Epithelial cell of esophagus (primary cell): Measurements from ENCODE around the gene METTL27.

ENCODE experiments used
- DNase-seq: peaks from one replicate; pipeline ENCODE4 v3.0.0; 2010; ENCODE audit warnings: low read depth
- H3K4me3 ChIP-seq: 2 replicates; pipeline ENCODE4 v1.5.1; 2011; ENCODE audit warnings: mild to moderate bottlenecking, low read length, control low read depth
- TF ChIP-seq, protein P1 (sequence below): IDR thresholded peaks from 2 replicates; pipeline ENCODE4 v1.5.1; 2011; ENCODE audit warnings: low read depth, mild to moderate bottlenecking, low read length, control low read depth, inconsistent platforms; ENCODE audit not compliant: insufficient read depth; ENCODE audit errors: missing control alignments

Gene METTL27, protein sequence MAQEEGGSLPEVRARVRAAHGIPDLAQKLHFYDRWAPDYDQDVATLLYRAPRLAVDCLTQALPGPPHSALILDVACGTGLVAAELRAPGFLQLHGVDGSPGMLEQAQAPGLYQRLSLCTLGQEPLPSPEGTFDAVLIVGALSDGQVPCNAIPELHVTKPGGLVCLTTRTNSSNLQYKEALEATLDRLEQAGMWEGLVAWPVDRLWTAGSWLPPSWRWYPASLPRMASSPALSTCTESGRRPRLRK

DNA sequence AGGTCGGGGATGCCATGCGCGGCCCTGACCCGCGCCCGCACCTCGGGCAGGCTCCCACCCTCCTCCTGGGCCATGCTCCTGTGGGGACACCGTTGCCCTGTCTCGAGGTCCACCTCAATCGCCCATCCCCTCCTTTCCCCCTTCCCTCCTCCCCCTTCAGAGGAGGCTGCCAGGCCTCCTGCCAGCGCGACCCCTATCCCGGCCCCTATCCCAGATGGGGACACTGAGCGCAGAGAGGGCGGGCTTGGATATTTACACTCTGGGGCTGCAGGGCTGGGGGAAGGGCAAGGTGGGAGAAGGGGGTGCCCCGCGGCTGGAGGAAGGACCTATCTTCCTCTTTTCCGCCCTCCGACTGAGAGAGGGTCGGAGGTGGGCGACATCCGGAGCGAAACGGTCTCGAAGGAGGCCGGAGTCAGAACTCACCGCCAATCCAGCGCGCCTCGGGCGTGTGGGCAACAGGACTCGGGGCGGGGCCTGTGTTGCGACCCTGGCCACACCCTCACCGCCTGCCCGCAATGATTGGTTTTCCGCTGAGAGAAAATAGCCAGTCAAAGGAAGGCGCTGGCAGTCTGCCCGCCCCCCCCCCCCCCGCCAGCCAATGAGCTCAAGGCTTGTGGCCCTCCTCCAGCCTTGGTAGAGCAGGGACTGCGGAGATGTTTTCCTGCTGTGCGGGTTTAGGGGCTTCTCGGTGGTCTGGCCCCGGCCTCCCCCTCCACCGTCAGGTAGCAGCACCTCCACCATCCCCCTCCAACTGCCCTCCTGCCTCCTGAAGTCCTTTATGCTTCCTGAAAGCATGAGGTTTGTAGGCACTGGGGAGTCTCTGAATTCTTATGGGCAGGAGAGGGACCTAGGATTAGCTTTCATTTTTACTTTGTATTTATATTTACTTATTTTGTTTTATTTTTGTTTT, at the start of gene METTL27:
TSS of gene METTL27 (minus strand) at position 450 of the 910 bp plus-strand sequence. CDS start at position 74, 376 bp downstream.
- H3K4me3 ChIP-seq = peak within 1 kb of the TSS; percentile 59
- TF ChIP-seq, protein P1, sequence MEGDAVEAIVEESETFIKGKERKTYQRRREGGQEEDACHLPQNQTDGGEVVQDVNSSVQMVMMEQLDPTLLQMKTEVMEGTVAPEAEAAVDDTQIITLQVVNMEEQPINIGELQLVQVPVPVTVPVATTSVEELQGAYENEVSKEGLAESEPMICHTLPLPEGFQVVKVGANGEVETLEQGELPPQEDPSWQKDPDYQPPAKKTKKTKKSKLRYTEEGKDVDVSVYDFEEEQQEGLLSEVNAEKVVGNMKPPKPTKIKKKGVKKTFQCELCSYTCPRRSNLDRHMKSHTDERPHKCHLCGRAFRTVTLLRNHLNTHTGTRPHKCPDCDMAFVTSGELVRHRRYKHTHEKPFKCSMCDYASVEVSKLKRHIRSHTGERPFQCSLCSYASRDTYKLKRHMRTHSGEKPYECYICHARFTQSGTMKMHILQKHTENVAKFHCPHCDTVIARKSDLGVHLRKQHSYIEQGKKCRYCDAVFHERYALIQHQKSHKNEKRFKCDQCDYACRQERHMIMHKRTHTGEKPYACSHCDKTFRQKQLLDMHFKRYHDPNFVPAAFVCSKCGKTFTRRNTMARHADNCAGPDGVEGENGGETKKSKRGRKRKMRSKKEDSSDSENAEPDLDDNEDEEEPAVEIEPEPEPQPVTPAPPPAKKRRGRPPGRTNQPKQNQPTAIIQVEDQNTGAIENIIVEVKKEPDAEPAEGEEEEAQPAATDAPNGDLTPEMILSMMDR = no peak
- DNase-seq = peak; percentile 95

DNA sequence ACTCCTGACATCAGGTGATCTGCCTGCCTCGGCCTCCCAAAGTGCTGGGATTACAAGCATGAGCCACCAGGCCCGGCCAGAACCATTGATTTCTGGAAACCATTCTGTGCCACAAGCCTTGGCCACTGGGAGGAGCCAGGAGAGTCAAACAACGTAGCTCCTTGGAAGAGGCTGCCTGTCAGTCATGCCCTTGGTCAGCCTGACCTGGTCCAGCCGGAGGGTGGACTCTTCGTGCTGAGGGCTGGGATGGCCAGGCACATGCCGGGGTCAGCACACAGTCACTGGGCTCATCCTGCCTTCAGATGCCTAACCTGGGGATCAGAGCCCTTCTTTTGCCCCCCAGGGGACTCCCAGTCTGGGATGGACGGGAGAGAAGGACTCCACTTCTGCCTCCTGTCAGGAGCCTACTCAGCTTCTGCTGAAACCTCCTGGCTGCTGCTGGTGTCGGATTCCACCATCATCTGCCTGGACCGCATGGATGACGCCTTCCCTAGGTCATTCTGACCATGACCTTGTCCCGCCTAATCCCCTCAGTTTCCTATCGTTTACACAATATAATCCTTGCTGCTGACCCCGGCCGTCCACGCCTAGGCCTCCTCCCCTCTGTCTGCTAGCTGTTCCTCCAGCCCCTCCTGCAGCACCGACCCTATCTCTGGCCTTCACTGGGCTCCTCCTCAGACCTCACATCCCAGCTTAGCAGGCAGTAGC, 49.0 kb upstream of the METTL27 start:
- TF ChIP-seq, protein P1 = no peak
- no peak for DNase-seq
- no peak overlapping the region for H3K4me3 ChIP-seq

DNA sequence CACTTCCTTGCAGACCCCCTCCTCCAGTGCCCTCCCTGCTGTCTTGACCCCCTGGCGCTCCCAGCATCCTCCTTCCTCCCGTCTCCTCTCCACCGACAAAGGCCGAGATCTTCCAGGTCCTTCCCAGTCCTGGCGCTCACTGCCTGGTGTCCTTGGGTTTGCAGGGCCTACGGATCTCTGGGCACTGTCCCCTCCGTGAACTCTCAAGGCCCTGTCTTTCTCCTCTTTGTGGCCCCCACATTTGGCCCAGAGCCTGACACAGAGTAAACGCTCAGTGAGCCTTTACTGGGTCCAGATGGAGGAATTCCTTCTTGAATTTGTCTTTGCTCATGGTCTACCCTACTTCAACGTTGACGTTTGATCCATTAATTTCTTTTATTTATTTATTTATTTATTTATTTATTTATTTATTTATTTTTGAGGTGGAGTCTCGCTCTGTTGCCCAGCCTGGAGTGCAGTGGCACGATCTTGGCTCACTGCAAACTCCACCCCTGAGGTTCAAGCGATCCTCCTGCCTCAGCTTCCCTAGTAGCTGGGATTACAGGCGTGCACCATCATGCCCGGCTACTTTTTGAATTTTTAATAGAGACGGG, 48.3 kb upstream of the METTL27 start:
- no peak overlapping the region for H3K4me3 ChIP-seq
- TF ChIP-seq, protein P1 = no peak
- DNase-seq = no peak

DNA sequence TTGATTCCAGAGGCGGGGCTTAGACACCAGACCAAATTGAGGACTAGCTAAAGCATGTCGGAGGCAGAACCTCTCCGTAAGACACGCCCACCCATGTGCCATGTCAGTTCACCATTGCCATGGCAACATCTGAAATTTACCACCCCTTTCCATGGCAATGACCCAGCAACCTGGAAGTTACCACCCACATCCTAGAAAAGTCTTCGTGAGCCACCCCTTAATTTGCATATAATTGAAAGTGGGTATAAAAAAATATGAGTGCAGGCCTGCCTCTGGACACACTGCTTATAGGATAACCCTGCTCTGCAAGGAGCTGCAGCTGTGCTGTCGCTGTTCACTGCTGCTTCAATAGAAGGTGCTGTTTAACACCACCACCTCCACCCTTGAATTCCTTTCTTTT, 46.6 kb upstream of the METTL27 start:
- TF ChIP-seq, protein P1 = no peak
- H3K4me3 ChIP-seq = no peak overlapping the region
- no peak for DNase-seq

DNA sequence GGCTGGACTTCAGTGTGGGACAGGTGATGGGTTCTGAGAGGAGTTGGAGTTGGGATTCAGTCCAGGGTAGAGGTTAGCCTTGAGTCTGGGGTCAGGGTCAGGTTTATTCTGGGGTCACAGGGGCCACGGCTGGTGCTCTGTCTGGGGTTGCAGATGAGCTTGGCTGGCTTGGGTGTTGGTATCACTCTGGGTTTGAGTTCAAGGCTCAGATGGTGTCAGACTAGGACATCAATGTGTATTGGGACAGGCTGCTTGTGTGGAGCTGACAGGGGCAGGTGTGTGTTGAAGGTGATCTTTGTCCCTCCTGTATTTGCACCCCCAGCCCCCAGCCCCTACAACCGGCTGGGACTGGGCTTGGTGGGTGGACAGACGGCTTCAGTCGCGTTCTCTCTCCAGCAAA, 45.4 kb upstream of the METTL27 start:
- TF ChIP-seq, protein P1 = no peak
- no peak overlapping the region for H3K4me3 ChIP-seq
- DNase-seq = no peak

DNA sequence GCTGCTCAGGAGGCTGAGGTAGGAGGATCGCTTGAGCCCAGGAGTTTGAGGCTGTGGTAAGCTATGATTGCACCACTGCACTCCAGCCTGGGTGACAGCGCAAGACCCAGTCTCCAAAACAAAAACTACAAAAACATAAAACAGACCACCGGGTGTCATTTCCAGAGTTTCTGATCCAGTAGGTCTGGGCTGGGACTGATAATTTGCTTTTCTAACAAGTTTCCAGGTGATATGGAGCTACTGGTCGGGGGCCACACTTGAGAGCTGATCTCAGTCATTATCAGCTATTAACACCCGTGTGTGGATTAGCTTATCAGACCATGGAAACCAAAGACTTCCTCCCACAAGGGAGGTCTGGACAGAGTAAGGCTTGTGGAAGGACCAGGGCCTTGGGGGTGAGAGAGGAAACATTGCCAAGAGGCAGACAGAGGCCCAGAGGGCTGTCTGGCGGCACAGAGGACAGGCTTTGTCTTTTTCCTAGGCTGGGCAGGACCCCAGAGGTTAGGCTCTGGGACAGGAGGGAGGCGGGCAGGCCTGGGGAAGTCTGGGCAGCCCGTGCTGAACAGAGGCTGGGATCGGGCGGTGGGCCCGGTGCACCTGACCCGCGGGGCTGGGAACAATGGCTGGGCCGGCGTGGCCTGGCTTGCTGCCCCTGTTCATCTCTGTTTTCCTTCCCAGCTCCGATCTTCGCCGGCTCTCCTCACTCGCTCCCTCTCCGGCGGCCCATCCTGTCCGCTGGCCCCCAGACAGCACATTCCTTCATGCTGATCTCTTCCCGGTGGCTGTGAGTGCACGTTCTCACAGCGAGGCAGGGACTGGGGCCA, 43.9 kb upstream of the METTL27 start:
- TF ChIP-seq, protein P1 = no peak
- no peak overlapping the region for H3K4me3 ChIP-seq
- DNase-seq = no peak
